PC-3 (cell line): ENCODE measurements around the gene PLEKHM1.

Source experiments
- CTCF ChIP-seq: fragments of 300-600 bp; sonication (generic); conservative IDR thresholded peaks from 2 replicates; pipeline ENCODE4 v1.5.1; 2017; ENCODE audit warnings: antibody characterized with exemption, low read depth, mild to moderate bottlenecking, low read length
- EZH2 ChIP-seq: fragments of 300-600 bp; sonication (generic); IDR thresholded peaks from one replicate; pipeline ENCODE4 v1.6.1; 2017; ENCODE audit warnings: antibody characterized with exemption, mild to moderate bottlenecking, low read length; ENCODE audit not compliant: unreplicated experiment
- EZH2phosphoT487 ChIP-seq: fragments of 300-600 bp; sonication (generic); IDR thresholded peaks from 2 replicates; pipeline ENCODE4 v1.6.1; 2018; ENCODE audit warnings: mild to moderate bottlenecking, antibody characterized with exemption, low read length, borderline replicate concordance

GRCh38 chr17:45451131-45451530 lies 39.4 kb downstream of the PLEKHM1 start:
- TF ChIP-seq CTCF (peak; percentile 33; the same call in 1 of the 2 replicates), EZH2 (no peak), EZH2phosphoT487 (no peak)
